Adrenal gland (tissue), 12 donors: ENCODE results near the gene KIF25. TPM values are rescaled to one million over a fixed set of nuclear protein-coding genes. Genes with fewer than 3 reads are reported as not detected.

Experiments used
- DNase-seq, 7 donors: peaks; one replicate each; pipeline ENCODE4 v3.0.0-alpha.2; 2019 to 2020
- H3K27ac ChIP-seq, 5 donors: fragments of 200-600 bp; sonication (generic) in 4 of 5; 1 replicate in 3 of 5; 2 replicates in 2 of 5; pipeline versions ENCODE4 v1.5.1 to v1.8.0; 2016 to 2020; ENCODE audit warnings: mild to moderate bottlenecking in 1 of 5
- H3K27me3 ChIP-seq: fragments of 200-600 bp; 2 replicates; pipeline ENCODE4 v1.8.0; 2021
- H3K36me3 ChIP-seq, 2 donors: fragments of 200-600 bp; replicated peaks in 1 of 2; 1 replicate in 1 of 2; 2 replicates in 1 of 2; pipeline versions ENCODE4 v1.5.1 to v1.8.0; 2018 to 2022
- H3K4me1 ChIP-seq, 2 donors: fragments of 200-600 bp; replicated peaks in 1 of 2; 1 replicate in 1 of 2; 2 replicates in 1 of 2; pipeline versions ENCODE4 v1.5.1 to v1.8.0; 2018 to 2021
- H3K4me3 ChIP-seq, 4 donors: fragments of 200-600 bp; sonication (generic) in 3 of 4; one replicate each; pipeline ENCODE4 v1.5.1; 2016 to 2018
- H3K9me3 ChIP-seq, 3 donors: fragments of 200-600 bp; sonication (generic) in 1 of 3; replicated peaks in 1 of 3; 1 replicate in 2 of 3; 2 replicates in 1 of 3; pipeline versions ENCODE4 v1.5.1 to v1.8.0; 2016 to 2021
- POLR2A ChIP-seq, 2 donors: fragments of 450-650 bp; IDR thresholded peaks; one replicate each; pipeline ENCODE4 v1.6.1; 2017; ENCODE audit warnings: antibody characterized with exemption in 2 of 2, mild to moderate bottlenecking in 2 of 2, moderate library complexity in 1 of 2
- WGBS, 4 donors: extraction: QIAGEN DNeasy Blood & Tissue Kit in 2 of 4; methylation state at CpG; one replicate each; pipeline versions ENCODE4 v1.1.5 to v1.1.7; 2013 to 2017; 5-methylcytosine and 5-hydroxymethylcytosine counted together
- intact Hi-C, 2 donors: fragments of 100-400 bp; cut with DNase I; formaldehyde crosslinking; loops; one replicate each; pipeline versions ENCODE4 v1.14.1 to v1.15.0; 2022 to 2023
- polyA plus RNA-seq, 3 donors: library from polyadenylated mRNA; stranded (reverse); fragments of 200-250 nt in 2 of 3; fragments of 350-450 nt in 1 of 3; fragmentation: Illumina TruSeq in 1 of 3; extraction: RNeasy Lipid Tissue Mini Kit (QIAGEN cat#74804) in 1 of 3; gene quantifications; one replicate each; pipeline ENCODE4 v1.2.3, GENCODE V29; 2013 to 2014
- total RNA-seq, 9 donors: library from RNA; depleted of rRNA in 4 of 9; stranded (reverse); fragments of >200 nt in 4 of 9; fragments of 120-200 nt in 1 of 9; fragmentation: NEBNext Ultra II Directional in 1 of 9; extraction: Animal tissue kit (Norgen Biotek cat#: 25700) in 1 of 9; gene quantifications; one replicate each; pipeline versions ENCODE4 v1.1.0 to v1.2.4, GENCODE V29; 2013 to 2023
- TF ChIP-seq, protein P1 (sequence below), 6 experiments: fragments of 450-650 bp in 4 of 6; fragments of 200-600 bp in 2 of 6; sonication (generic) in 1 of 6; IDR thresholded peaks; 1 replicate in 5 of 6; 2 replicates in 1 of 6; pipeline versions ENCODE4 v1.5.1 to v1.8.0; 2016 to 2021; ENCODE audit warnings: antibody characterized with exemption in 6 of 6, mild to moderate bottlenecking in 2 of 6, moderate library complexity in 1 of 6
- donor health status: healthy with polysubstance abuse.
- donor health status: Bipolar disorder and iron deficiency.
- donor health status: DM: yes; HTN: yes; CAD: no.
- donor health status: DM: no; HTN: no; CAD: no.
- donor health status: DM: no; HTN: no; CAD: no.
- donor health status: DM: yes; HTN: yes; CAD: no.

The KIF25 gene
- total and polyA plus RNA-seq, 12 donors, result 0.44 to 0.97 TPM; not detected in 10

GRCh38 chr6:167962711-167963110 lies 34.8 kb upstream of the KIF25 start:
- intact Hi-C loops, result no loop called here

DNA sequence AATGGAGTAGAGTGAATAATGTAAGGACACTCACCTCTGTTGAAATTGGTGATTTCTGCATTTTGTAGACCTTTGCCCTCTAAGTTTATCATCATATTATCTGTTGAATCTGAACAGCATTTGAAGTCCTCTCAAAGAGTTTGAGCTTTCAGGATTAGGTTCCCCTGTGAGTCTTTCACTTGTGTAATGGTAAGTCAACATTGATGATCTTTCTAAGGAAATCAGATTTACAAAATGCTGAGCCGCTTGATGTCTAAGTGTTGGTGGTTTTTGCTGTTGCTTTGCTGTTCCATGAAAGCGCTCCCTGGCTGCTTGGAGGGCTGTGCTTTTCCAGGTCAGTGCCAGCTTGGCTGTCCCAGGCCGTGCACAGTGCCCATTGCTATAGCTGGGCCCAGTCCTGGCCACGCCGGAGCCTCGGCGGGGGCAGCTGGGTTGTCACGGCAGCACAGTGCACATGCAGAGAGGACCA lies 33.8 kb upstream of the KIF25 start:
- no peak for DNase-seq
- intact Hi-C loops, result no loop called here
- H3K36me3 ChIP-seq, result peaks cover 0 to 26% of the 10 kb centered on the region in 2 donors
- H3K4me3 ChIP-seq, result no peak overlapping the region
- no peaks in the 10 kb centered on the region for H3K27me3 ChIP-seq
- no peaks in the 10 kb centered on the region for H3K4me1 ChIP-seq
- WGBS, 4 donors, result 93 to 99% (median 94%) methylated on average over 8 of the region's 8 CpGs
- H3K27ac ChIP-seq, result no peak overlapping the region
- H3K9me3 ChIP-seq, result no peaks in the 10 kb centered on the region
- no peak for TF ChIP-seq POLR2A (IDR thresholded peaks at IDR 0.05)
- TF ChIP-seq, protein P1, sequence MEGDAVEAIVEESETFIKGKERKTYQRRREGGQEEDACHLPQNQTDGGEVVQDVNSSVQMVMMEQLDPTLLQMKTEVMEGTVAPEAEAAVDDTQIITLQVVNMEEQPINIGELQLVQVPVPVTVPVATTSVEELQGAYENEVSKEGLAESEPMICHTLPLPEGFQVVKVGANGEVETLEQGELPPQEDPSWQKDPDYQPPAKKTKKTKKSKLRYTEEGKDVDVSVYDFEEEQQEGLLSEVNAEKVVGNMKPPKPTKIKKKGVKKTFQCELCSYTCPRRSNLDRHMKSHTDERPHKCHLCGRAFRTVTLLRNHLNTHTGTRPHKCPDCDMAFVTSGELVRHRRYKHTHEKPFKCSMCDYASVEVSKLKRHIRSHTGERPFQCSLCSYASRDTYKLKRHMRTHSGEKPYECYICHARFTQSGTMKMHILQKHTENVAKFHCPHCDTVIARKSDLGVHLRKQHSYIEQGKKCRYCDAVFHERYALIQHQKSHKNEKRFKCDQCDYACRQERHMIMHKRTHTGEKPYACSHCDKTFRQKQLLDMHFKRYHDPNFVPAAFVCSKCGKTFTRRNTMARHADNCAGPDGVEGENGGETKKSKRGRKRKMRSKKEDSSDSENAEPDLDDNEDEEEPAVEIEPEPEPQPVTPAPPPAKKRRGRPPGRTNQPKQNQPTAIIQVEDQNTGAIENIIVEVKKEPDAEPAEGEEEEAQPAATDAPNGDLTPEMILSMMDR (IDR thresholded peaks at IDR 0.05), result no peak

More at GRCh38 chr6:167962711-167963110, 34.8 kb upstream of the KIF25 start:
- WGBS, 4 donors, result 88 to 94% (median 92%) methylated on average over 5 of the region's 5 CpGs
- H3K27me3 ChIP-seq, result no peaks in the 10 kb centered on the region
- no peaks in the 10 kb centered on the region for H3K4me1 ChIP-seq
- H3K4me3 ChIP-seq, result no peak overlapping the region
- no peak for DNase-seq
- H3K27ac ChIP-seq, result no peak overlapping the region
- H3K9me3 ChIP-seq, result no peaks in the 10 kb centered on the region
- peaks cover 0 to 21% of the 10 kb centered on the region in 2 donors for H3K36me3 ChIP-seq
- no peak for TF ChIP-seq POLR2A (IDR thresholded peaks at IDR 0.05)
- TF ChIP-seq, protein P1 (IDR thresholded peaks at IDR 0.05), result no peak

- no peaks in the 10 kb centered on the region for H3K9me3 ChIP-seq
- DNase-seq, result no peak
- peak overlapping the region in 1 of 5 donors; percentile 1 for H3K27ac ChIP-seq
- no peaks in the 10 kb centered on the region for H3K4me1 ChIP-seq
- no peaks in the 10 kb centered on the region for H3K27me3 ChIP-seq
- no peak for TF ChIP-seq POLR2A (IDR thresholded peaks at IDR 0.05)
- TF ChIP-seq, protein P1 (IDR thresholded peaks at IDR 0.05), result no peak
- intact Hi-C loops, result no loop called here
- H3K4me3 ChIP-seq, result no peak overlapping the region
- 83 to 94% (median 91%) methylated on average over 35 to 39 of the region's 39 CpGs for WGBS, 4 donors
- H3K36me3 ChIP-seq, result peaks cover 0 to 43% of the 10 kb centered on the region in 2 donors
Observed at GRCh38 chr6:167965592-167966539, 31.6 kb upstream of the KIF25 start.

GRCh38 chr6:167966540-167966905 lies 30.9 kb upstream of the KIF25 start:
- DNase-seq, result no peak
- H3K36me3 ChIP-seq, result peaks cover 0 to 43% of the 10 kb centered on the region in 2 donors
- intact Hi-C loops, result no loop called here
- no peak for TF ChIP-seq POLR2A (IDR thresholded peaks at IDR 0.05)
- TF ChIP-seq, protein P1 (IDR thresholded peaks at IDR 0.05), result no peak
- WGBS, 4 donors, result 94 to 97% (median 96%) methylated on average over 8 of the region's 8 CpGs
- no peaks in the 10 kb centered on the region for H3K27me3 ChIP-seq
- no peak overlapping the region for H3K4me3 ChIP-seq
- no peaks in the 10 kb centered on the region for H3K4me1 ChIP-seq
- no peaks in the 10 kb centered on the region for H3K9me3 ChIP-seq
- H3K27ac ChIP-seq, result no peak overlapping the region
